GM21529 (cell line): ENCODE measurements around the gene ERV3-1.
"Not testable (repeated sequence)": the region's sequence is repeated elsewhere in the genome, so short reads cannot be mapped to it uniquely, and the experiment has no call there.

Experiments used
- ATAC-seq: cut with Tn5 transposase; IDR thresholded peaks from one replicate; pipeline ENCODE4 v1.9.1; 2021; ENCODE audit not compliant: unreplicated experiment

ERV3-1 gene

DNA sequence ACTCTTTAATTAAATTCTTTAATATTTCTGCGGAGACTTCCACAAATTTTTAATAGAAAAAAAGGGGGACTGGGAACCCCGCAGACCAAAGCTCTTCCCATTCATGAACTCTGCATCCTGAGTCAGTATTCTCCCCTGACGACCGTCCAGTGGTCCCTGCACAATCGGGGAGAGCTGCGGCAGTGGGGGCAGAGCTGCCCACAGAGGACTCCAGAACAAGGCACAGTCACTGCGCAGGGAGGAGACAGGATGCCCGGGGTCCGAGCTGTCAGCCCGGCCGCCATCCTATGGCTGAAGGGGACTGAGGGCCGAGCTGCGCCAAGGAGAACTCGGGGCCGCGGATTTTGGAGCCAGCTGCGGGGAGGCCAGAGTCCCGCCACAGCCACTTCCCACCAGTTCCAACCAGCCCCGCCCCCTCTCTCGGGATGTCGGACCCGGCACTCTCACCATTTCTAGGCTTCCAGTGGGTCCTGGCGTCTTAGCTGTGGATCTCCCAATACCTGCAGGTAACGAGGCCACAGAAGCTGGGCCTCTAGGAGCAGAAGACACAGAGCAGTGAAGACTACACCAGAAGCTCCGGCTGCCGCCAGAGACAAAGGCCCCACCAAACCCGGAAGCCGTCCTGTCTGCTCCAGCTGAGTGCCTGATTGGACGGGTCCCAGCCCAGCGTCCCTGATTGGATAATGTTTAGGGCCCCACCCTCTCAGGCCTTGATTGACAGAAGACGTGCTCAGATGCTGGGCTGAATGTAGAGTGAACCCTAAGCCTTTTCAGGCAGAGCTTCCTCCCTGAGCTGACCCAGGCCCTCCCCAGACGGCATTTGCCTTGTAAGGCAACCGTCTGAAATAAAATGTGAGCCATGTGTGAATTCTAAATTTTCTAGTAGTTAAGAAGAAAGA lies at the start of gene ERV3-1:
Gene ERV3-1, minus strand, starts transcription at position 594 of the 899 bp plus-strand sequence. CDS start 13,661 bp downstream, outside the sequence.
- ATAC-seq: peak; percentile 100

DNA sequence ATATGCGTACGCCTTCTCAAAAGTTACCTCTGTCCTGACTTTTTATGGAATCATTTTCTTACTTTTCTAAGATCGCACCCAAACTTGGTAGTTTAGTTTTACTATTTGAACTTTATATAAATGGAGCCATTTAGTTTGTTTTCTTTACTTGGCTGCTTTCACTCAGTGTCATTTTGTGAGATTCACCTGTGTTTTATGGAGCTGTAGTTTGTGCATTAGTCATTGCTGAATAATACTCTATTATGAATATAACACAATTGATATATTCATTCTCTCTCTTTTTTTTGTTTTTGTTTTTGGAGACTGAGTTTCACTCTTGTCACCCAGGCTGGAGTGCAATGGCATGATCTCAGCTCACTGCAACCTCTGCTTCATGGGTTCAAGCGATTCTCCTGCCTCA lies 49.3 kb upstream of the ERV3-1 start:
- ATAC-seq: not testable (repeated sequence)

DNA sequence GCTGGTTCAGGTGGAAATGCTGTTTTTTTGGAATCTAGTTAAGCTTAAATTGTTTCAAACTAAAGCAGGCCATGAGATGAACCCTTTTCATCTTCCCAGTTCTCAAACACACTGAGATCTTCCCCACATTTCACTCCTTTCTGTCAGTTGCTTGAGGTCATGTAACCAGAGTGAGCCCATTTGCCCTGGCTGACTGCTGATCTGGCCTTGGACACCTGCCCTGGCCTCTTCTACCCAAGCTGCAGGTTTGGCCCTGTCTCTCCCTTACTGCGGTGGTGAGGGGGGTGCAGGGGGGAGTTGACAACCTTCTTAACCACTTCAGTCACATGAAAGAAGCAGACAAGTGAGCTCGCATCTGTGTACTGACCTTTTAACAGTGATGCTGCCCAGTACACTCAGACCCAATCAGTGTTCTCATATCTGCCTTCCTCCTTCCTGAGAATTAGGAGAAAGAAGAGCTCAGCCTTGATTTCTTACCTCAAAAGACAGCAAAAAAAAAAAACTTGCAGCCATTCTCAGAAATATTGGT lies 48.0 kb upstream of the ERV3-1 start:
- not testable (repeated sequence) for ATAC-seq

DNA sequence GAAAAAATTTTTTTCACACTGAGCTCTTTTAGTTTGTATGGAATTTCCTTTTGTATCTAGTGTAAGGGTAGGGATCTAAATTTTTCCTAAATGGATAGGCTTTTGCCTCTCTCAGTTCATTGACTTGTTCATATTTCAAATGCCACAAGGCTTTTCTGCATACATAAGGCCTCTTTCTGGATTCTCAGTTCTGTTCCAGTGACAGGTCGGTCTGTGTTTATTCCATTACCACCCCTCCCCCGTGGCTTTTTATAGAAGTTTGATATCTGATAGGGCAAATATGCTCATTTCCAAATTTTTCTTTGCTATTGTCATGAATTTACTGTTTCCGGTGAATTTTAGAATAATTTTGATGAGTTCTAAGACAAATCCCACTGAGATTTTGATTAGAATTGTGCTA lies 45.2 kb upstream of the ERV3-1 start:
- not testable (repeated sequence) for ATAC-seq

DNA sequence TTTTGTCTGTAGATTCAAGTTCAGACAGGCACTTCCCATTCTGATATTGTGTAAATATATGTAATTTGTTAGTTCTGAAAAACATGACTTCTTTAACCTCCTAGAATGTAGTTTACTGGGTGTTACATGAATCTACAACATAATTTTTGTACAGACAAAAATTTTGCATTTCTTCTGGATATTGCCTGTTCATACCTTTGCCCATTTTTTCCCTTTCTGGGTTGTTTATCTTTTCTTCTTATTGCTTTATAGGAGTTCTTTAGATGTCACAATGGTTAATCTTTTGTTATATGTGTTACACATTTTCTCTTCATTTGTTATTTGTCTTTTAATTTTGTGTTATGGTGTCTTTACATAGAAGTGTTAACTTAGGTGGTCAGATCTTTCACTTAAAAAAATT lies 44.7 kb upstream of the ERV3-1 start:
- not testable (repeated sequence) for ATAC-seq

DNA sequence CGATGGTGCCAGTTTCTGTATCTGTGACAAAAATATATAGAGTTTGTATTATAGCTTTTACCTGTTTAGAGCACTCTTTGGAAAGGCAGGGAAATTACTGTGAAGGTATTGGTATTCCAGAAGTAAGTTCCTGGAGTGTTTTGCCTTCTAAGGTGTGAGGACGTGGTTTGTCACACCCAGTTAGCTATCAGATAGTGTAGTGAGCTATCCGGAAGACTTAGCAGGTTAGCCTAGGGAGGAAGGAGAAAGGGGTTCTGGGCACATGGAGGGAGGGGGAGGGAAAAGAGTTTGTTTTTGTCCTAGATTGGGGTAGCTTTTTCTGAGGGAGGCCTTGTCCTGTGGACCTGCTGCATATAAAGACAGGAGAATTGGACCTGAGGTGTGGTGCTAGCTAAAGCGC lies 39.8 kb upstream of the ERV3-1 start:
- not testable (repeated sequence) for ATAC-seq

DNA sequence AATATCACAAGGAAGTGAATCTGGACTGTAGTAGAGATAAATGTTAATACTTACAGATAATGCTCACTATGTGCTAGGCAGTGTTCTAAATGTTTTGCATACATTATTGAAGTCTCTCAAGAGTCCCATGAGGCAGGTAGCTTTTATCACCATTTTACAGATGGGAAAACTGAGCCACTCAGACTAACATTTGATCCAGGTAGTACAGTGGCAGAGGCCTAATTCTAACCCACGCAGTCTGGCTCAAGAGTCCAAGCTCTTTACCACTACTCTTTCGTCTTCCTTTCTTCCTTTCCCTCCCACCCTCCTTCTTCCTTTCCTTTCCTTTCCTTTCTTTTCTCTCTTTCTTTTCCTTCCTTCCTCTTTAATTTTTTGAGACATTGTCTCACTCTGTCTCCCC lies 39.1 kb upstream of the ERV3-1 start:
- not testable (repeated sequence) for ATAC-seq

DNA sequence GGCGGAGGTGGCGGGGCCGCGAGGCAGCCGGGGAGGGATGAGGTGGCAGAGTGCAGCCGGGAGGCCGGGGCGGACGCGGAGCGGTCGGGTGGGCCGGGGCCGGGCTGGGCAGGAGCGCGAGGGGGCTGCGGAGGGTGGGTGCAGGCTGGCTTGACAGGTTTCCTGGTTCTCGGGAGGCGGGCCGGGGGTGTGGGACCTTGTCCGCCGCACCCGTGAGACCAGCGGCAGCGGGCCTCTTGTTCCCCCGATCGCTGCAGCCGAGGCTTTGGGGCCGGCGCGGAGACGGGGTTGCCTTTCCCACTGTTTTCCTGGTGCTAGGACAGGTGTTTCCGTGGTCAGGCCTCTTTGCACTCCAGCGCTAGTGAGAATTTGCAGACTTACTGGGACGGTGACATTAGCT lies 32.3 kb upstream of the ERV3-1 start:
- ATAC-seq: peak; percentile 12

GRCh38 chr7:65037740-65038688 lies 31.5 kb upstream of the ERV3-1 start:
- ATAC-seq: peak; percentile 83

- not testable (repeated sequence) for ATAC-seq
These were observed 30.0 kb upstream of the ERV3-1 start for GRCh38 chr7:65036526-65036925.

DNA sequence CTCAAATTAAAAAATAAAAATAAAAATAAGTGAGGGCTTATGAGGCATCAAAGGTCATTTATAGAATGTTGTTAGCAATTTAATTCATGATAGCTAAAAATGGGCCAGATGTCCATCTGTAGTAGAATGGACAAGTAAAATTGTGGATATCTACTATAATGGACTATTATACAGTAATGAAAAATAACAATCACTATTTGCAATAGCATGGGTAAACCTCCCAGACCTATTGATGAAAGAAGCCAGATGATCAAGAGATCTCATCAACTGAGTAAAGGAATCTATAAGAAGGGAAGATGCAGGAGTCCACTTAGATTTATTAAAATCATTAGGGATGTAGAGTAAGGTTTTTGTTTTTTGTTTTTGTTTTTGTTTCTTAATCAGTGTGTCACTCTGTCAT lies 29.0 kb upstream of the ERV3-1 start:
- not testable (repeated sequence) for ATAC-seq

GRCh38 chr7:65034120-65034782 lies 27.8 kb upstream of the ERV3-1 start:
- not testable (repeated sequence) for ATAC-seq

GRCh38 chr7:65033391-65033790 lies 26.9 kb upstream of the ERV3-1 start:
- ATAC-seq: not testable (repeated sequence)

DNA sequence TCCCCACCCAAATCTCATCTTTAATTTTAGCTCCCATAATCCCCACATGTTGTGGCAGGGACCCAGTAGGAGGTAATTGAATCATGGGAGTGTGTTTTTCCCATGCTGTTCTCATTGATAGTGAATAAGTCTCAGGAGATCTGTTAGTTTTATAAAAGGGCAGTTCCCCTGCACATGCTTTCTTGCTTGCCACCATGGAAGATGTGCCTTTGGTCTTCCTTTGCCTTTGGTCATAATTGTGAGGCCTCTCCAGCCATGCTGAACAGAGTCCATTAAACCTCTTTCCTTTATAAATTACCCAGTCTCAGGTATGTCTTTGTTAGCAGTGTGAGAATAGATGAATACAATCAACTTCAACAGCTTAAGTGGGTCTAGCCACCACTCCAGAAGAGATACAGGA lies 18.5 kb upstream of the ERV3-1 start:
- ATAC-seq: not testable (repeated sequence)

GRCh38 chr7:65020978-65021377 lies 14.5 kb upstream of the ERV3-1 start:
- ATAC-seq: not testable (repeated sequence)

DNA sequence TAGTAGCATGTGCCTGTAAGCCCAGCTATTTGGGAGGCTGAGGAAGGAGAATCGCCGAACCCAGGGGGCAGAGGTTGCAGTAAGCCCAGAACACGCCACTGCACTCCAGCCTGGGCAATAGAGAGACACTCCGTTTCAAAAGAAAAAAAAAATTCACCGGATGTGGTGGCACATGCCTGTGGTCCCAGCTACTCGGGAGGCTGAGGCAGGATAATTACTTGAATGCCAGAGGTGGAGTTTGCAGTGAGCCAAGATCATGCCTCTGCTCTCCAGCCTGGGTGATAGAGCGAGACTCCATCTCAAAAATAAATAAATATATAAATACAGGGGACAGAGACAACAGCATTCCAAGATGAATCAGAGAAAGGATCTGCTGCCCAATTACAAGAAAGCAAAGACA lies 3.4 kb upstream of the ERV3-1 start:
- not testable (repeated sequence) for ATAC-seq

GRCh38 chr7:65009394-65009793 lies 2.9 kb upstream of the ERV3-1 start:
- not testable (repeated sequence) for ATAC-seq

GRCh38 chr7:65007036-65007435 lies 549 bp upstream of the ERV3-1 start:
- ATAC-seq: not testable (repeated sequence)

DNA sequence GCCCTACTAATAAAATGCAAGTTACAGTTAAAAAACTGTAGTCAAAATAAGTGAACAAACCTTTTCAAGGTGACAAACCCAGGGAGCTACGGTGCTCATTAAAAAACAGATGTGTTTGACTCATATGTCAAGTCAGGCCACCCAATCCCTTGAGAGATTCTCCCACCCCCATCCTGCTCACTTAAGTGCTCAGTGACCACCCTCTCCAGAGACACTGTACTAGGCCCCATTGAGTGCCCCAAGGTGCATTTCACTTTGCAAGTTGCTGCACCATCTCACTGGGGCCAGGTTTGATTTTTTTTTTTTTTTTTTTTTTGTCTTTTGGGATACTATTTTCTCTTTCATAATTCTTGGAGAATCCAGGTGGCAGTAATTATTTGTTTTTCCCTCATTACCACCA lies 1.9 kb downstream of the ERV3-1 start:
- ATAC-seq: no peak

DNA sequence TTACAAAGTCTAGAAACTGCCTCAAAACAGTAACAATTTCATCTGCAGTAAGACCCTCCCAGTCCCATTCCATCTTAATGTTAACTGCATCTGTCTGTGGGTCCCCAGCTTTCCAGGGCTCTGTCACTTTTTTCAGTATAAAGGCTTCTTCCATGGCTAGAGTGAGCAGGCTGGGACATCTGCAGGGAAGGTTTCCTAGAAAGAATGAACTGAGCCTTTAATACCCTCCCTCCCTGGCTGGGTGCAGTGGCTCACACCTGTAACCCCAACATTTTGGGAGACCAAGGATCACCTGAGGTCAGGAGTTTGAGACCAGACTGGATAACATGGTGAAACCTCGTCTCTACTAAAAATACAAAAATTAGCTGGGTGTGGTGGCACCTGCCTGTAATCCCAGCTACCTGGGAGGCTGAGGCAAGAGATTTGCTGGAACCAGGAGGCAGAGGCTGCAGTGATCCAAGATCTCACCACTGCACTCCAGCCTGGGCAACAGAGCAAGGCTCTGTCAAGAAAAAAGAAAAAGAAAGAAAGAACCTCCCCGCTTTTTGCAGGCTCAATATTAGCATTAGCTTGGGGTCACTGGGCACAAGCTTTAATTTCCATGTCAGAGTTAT lies 3.4 kb downstream of the ERV3-1 start:
- ATAC-seq: no peak
